Activated CD8-positive, alpha-beta memory T cell treated with anti-CD3 and anti-CD28 coated beads for 1 hour (primary cell): ENCODE data around the gene SH3GL1.

Experiments
- DNase-seq, 2 donors: peaks; one replicate each; pipeline ENCODE4 v3.0.0-alpha.2; 2020; ENCODE audit warnings: low read depth in 1 of 2; ENCODE audit errors: extremely low read depth in 1 of 2

Gene SH3GL1

GRCh38 chr19:4376028-4376670 is 24.2 kb downstream of the SH3GL1 start:
- no peak for DNase-seq

- DNase-seq, result no peak
These were observed 25.0 kb downstream of the SH3GL1 start for GRCh38 chr19:4375164-4376027.

GRCh38 chr19:4374498-4375163 is 25.7 kb downstream of the SH3GL1 start:
- no peak for DNase-seq

GRCh38 chr19:4373601-4374497 is 26.5 kb downstream of the SH3GL1 start:
- DNase-seq, result no peak

GRCh38 chr19:4373013-4373367 is 27.4 kb downstream of the SH3GL1 start:
- no peak for DNase-seq

- DNase-seq, result no peak
These were observed 28.0 kb downstream of the SH3GL1 start for GRCh38 chr19:4372165-4373012.

GRCh38 chr19:4371247-4372164 is 28.8 kb downstream of the SH3GL1 start:
- DNase-seq, result no peak

GRCh38 chr19:4370418-4371041 is 29.8 kb downstream of the SH3GL1 start:
- no peak for DNase-seq

GRCh38 chr19:4369888-4370260 is 30.5 kb downstream of the SH3GL1 start:
- peak; percentile 45 to 57 for DNase-seq

- DNase-seq, result peak in 1 of 2 donors; percentile 30
These were observed 31.0 kb downstream of the SH3GL1 start for GRCh38 chr19:4369109-4369887.

GRCh38 chr19:4368128-4368820 is 32.1 kb downstream of the SH3GL1 start:
- DNase-seq, result no peak

GRCh38 chr19:4367781-4368127 is 32.6 kb downstream of the SH3GL1 start:
- DNase-seq, result no peak

- no peak for DNase-seq
These were observed 33.0 kb downstream of the SH3GL1 start for GRCh38 chr19:4367336-4367723.

GRCh38 chr19:4366666-4367335 is 33.5 kb downstream of the SH3GL1 start:
- no peak for DNase-seq

- DNase-seq, result no peak
These were observed 34.3 kb downstream of the SH3GL1 start for GRCh38 chr19:4365791-4366665.

- DNase-seq, result no peak
These were observed 35.0 kb downstream of the SH3GL1 start for GRCh38 chr19:4365341-4365740.
